Lower leg skin (tissue), 4 donors: ENCODE measurements around the gene TOMM40L. TPM values are rescaled to one million over a fixed set of nuclear protein-coding genes. Genes with fewer than 3 reads are reported as not detected.

Source experiments
- DNase-seq, 2 donors: peaks; one replicate each; pipeline ENCODE4 v3.0.0-alpha.2; 2019; ENCODE audit warnings: low spot score in 2 of 2
- H3K4me3 ChIP-seq: fragments of 200-600 bp; sonication (generic); 2 replicates; pipeline ENCODE4 v1.5.1; 2017; ENCODE audit warnings: mild to moderate bottlenecking, low read depth; ENCODE audit not compliant: poor library complexity, severe bottlenecking
- CTCF ChIP-seq, 3 donors: fragments of 450-650 bp; IDR thresholded peaks; one replicate each; pipeline ENCODE4 v1.5.1; 2016; ENCODE audit warnings: antibody characterized with exemption in 3 of 3, mild to moderate bottlenecking in 3 of 3, moderate library complexity in 2 of 3
- POLR2A ChIP-seq, 2 donors: fragments of 450-650 bp; IDR thresholded peaks; one replicate each; pipeline ENCODE4 v1.6.1; 2016 to 2017; ENCODE audit warnings: antibody characterized with exemption in 2 of 2, mild to moderate bottlenecking in 1 of 2, moderate library complexity in 1 of 2
- WGBS, 2 donors: methylation state at CpG; one replicate each; pipeline ENCODE4 v1.1.5; 2018; 5-methylcytosine and 5-hydroxymethylcytosine counted together
- intact Hi-C: fragments of 100-400 bp; cut with DNase I; formaldehyde crosslinking; loops from one replicate; pipeline ENCODE4 v1.15.0; 2023; ENCODE audit warnings: low total_unique reads
- total RNA-seq, 4 donors: library from RNA; depleted of rRNA; stranded (reverse); fragments of >200 nt; gene quantifications; one replicate each; pipeline ENCODE4 v1.1.0, GENCODE V29; 2016

TOMM40L gene
- total RNA-seq, 4 donors from 2014 or later = 3.8 to 11.9 (median 7.7) TPM

DNA sequence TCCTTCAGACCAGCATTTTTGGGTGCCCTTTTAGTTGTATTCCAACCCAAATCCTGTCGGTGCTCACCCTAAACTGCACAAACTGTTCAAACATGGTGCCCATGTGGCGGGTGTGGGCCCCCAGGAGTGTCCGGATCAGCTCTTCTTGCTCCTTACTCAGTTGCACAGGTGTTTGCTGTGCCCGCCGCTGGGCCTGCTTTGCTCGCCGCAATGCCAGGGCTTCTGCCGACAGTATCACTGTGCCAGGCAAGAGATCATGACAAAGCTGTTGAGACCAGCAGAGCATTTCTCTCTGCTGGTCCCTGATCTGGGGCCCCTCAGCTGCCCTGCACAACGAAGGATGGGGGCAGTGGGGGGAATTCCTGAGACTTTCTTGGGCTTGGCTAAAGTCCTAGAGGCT, 7.2 kb downstream of the TOMM40L start:
- DNase-seq = no peak
- WGBS, 2 donors = 81 to 89% methylated on average over 9 of the region's 9 CpGs
- H3K4me3 ChIP-seq = no peak overlapping the region
- intact Hi-C loops = no loop called here
- no peak for TF ChIP-seq CTCF (IDR thresholded peaks at IDR 0.05)

- no peak overlapping the region for H3K4me3 ChIP-seq
- 73 to 79% methylated on average over 5 of the region's 5 CpGs for WGBS, 2 donors
- TF ChIP-seq CTCF (IDR thresholded peaks at IDR 0.05) (no peak), POLR2A (IDR thresholded peaks at IDR 0.05) (no peak)
- no peak for DNase-seq
- intact Hi-C loops = no loop called here
These were observed 10.3 kb downstream of the TOMM40L start for GRCh38 chr1:161235957-161236775.

- TF ChIP-seq CTCF (IDR thresholded peaks at IDR 0.05) (no peak), POLR2A (IDR thresholded peaks at IDR 0.05) (no peak)
- intact Hi-C loops = no loop called here
- H3K4me3 ChIP-seq = no peak within 1 kb of the TSS
- no peak for DNase-seq
- WGBS, 2 donors = 52 to 55% methylated on average over 4 of the region's 4 CpGs
These were observed 12.2 kb downstream of the TOMM40L start, which contains the start of gene NR1I3 for GRCh38 chr1:161238039-161238473. Gene NR1I3 (minus strand): TSS chr1:161238203. CDS start chr1:161236565, 1,638 bp downstream.

GRCh38 chr1:161241682-161242081, 15.8 kb downstream of the TOMM40L start:
- intact Hi-C loops = no loop called here
- WGBS, 2 donors = 69 to 73% methylated on average over 3 of the region's 3 CpGs
- H3K4me3 ChIP-seq = no peak overlapping the region
- DNase-seq = no peak
- no peak for TF ChIP-seq CTCF (IDR thresholded peaks at IDR 0.05)
- no peak for TF ChIP-seq POLR2A (IDR thresholded peaks at IDR 0.05)

DNA sequence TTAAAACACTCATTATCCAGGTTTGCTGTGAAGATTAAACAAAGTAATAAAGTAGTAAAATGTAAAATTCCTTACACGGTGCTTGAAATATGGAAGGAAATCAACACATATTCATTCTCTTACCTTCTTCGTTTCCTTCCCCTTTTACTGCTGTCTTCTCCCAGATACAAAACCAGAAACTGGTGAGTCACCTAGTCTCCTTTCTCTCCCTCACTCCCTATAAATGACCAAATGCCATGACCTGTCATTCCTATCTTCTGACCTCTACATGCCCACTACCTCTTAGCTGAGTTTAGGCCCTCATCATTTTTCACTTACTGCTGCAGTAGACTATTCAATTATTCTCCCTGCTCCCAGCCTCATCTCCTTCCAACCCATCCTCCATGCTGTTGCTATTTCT, 16.5 kb downstream of the TOMM40L start:
- no peak overlapping the region for H3K4me3 ChIP-seq
- WGBS, 2 donors = 76 to 79% methylated on average over 2 of the region's 2 CpGs
- DNase-seq = no peak
- TF ChIP-seq CTCF (IDR thresholded peaks at IDR 0.05) (no peak), POLR2A (IDR thresholded peaks at IDR 0.05) (no peak)
- intact Hi-C loops = no loop called here
